Measurements from ENCODE around the gene STARD10.

- TF ChIP-seq EZH2 (IDR thresholded peaks at IDR 0.05): no peak
- no peak for TF ChIP-seq JUND (IDR thresholded peaks at IDR 0.05)
- no peak for TF ChIP-seq POLR2A (IDR thresholded peaks at IDR 0.05; ENCODE audit: borderline replicate concordance, extremely low read depth, insufficient read depth, insufficient read length)
- no peak for TF ChIP-seq EZH2phosphoT487 (IDR thresholded peaks at IDR 0.05; ENCODE audit: borderline replicate concordance)
These were observed 52.4 kb downstream of the STARD10 start for GRCh38 chr11:72741429-72741833.

Measured in HCT116 (cell line).